IMR-90 (cell line): ENCODE results near the gene SLX9. TPM values are rescaled to one million over a fixed set of nuclear protein-coding genes. Genes with fewer than 3 reads are reported as not detected.

Source experiments
- ATAC-seq: fragments of 200-7000 bp; cut with Tn5 transposase; 2 replicates; pipeline ENCODE4 v1.9.1; 2020; ENCODE audit warnings: low read depth, mild to moderate bottlenecking, moderate library complexity
- BruUV-seq: library from RNA; stranded (reverse); fragments of 400-500 nt; replicated peaks from 2 replicates; lab custom pipeline; 2021; lab: Mats Ljungman, UMichigan
- CTCF ChIA-PET: fragments of 300-600 bp; formaldehyde crosslinking; extraction: SDS; loops from one replicate; lab custom pipeline; 2021; ENCODE audit warnings: antibody characterized with exemption; lab: Yijun Ruan, JAX
- POLR2A ChIA-PET: fragments of 300-600 bp; sonication (Branson Sonifier 250); formaldehyde crosslinking; loops from one replicate; lab custom pipeline; 2022; ENCODE audit warnings: antibody characterized with exemption; ENCODE audit not compliant: unreplicated experiment; lab: Charles Lee
- DNase-seq: peaks from one replicate; pipeline ENCODE4 v3.0.0; 2013
- H2AFZ ChIP-seq: replicated peaks from 2 replicates; pipeline ENCODE3; 2013; ENCODE audit warnings: low read length, mild to moderate bottlenecking; ENCODE audit not compliant: poor library complexity
- H2AK5ac ChIP-seq: 2 replicates; pipeline ENCODE4 v1.6.1; 2013; ENCODE audit warnings: low read depth, low read length, inconsistent platforms
- H2AK9ac ChIP-seq: replicated peaks from 2 replicates; pipeline ENCODE3; 2013; ENCODE audit warnings: mild to moderate bottlenecking, low read depth, low read length, moderate library complexity; ENCODE audit not compliant: poor library complexity
- H2BK120ac ChIP-seq: 2 replicates; pipeline ENCODE4 v1.6.1; 2013; ENCODE audit warnings: low read depth, low read length, inconsistent platforms
- H2BK15ac ChIP-seq: 3 replicates; pipeline ENCODE4 v1.6.1; 2013; ENCODE audit warnings: low read depth, low read length, inconsistent platforms
- H2BK20ac ChIP-seq: 2 replicates; pipeline ENCODE4 v1.6.1; 2013; ENCODE audit warnings: low read depth, mild to moderate bottlenecking, inconsistent platforms, low read length, moderate library complexity
- H2BK5ac ChIP-seq: 2 replicates; pipeline ENCODE4 v1.6.1; 2013; ENCODE audit warnings: mild to moderate bottlenecking, low read depth, low read length, inconsistent platforms; ENCODE audit not compliant: poor library complexity, severe bottlenecking
- H3K14ac ChIP-seq: replicated peaks from 2 replicates; pipeline ENCODE4 v1.6.1; 2013; ENCODE audit warnings: low read depth, low read length, inconsistent platforms
- H3K18ac ChIP-seq: 2 replicates; pipeline ENCODE4 v1.6.1; 2013; ENCODE audit warnings: low read depth, low read length, control low read depth
- H3K23ac ChIP-seq: 2 replicates; pipeline ENCODE4 v1.6.1; 2013; ENCODE audit warnings: low read depth, low read length, inconsistent platforms
- H3K27ac ChIP-seq: 2 replicates; pipeline ENCODE4 v1.5.1; 2013; ENCODE audit warnings: mild to moderate bottlenecking, control low read depth, low read length; ENCODE audit not compliant: insufficient read depth
- H3K27me3 ChIP-seq: 2 replicates; pipeline ENCODE4 v1.6.1; 2013; ENCODE audit warnings: low read length; ENCODE audit not compliant: control insufficient read depth, insufficient read depth
- H3K36me3 ChIP-seq: 2 replicates; pipeline ENCODE4 v1.6.1; 2013; ENCODE audit warnings: low read length, mixed read lengths; ENCODE audit not compliant: control insufficient read depth, insufficient read depth
- H3K4ac ChIP-seq: 2 replicates; pipeline ENCODE4 v1.6.1; 2013; ENCODE audit warnings: low read depth, low read length, inconsistent platforms
- H3K4me1 ChIP-seq: 2 replicates; pipeline ENCODE4 v1.6.1; 2013; ENCODE audit warnings: low read length, mixed read lengths; ENCODE audit not compliant: control insufficient read depth, insufficient read depth
- H3K4me2 ChIP-seq: 2 replicates; pipeline ENCODE4 v1.6.1; 2013; ENCODE audit warnings: low read depth, mild to moderate bottlenecking, control low read depth, low read length, moderate library complexity
- H3K4me3 ChIP-seq: 2 replicates; pipeline ENCODE4 v1.5.1; 2013; ENCODE audit warnings: low read depth, mild to moderate bottlenecking, control low read depth, low read length, moderate library complexity; ENCODE audit not compliant: insufficient read depth
- H3K56ac ChIP-seq: 2 replicates; pipeline ENCODE4 v1.6.1; 2013; ENCODE audit warnings: low read length, inconsistent platforms; ENCODE audit not compliant: insufficient read depth; ENCODE audit errors: extremely low read depth
- H3K79me1 ChIP-seq, 2 experiments: 2 replicates each; pipeline ENCODE4 v1.6.1; 2013; ENCODE audit warnings: low read length in 2 of 2, inconsistent platforms in 1 of 2, low read depth in 1 of 2
- H3K9ac ChIP-seq: 2 replicates; pipeline ENCODE4 v1.6.1; 2013; ENCODE audit warnings: low read depth, low read length, control low read depth
- H3K9me1 ChIP-seq: 2 replicates; pipeline ENCODE4 v1.6.1; 2013; ENCODE audit warnings: low read length, inconsistent platforms; ENCODE audit not compliant: insufficient read depth
- H3K9me3 ChIP-seq: 2 replicates; pipeline ENCODE4 v1.6.1; 2013; ENCODE audit warnings: low read length; ENCODE audit not compliant: control insufficient read depth, insufficient read depth
- H4K20me1 ChIP-seq: 2 replicates; pipeline ENCODE4 v1.6.1; 2013; ENCODE audit warnings: low read length, inconsistent platforms; ENCODE audit not compliant: insufficient read depth
- H4K5ac ChIP-seq: 2 replicates; pipeline ENCODE4 v1.6.1; 2013; ENCODE audit warnings: mild to moderate bottlenecking, low read depth, low read length, control low read depth
- H4K8ac ChIP-seq, 2 experiments: 2 replicates each; pipeline ENCODE4 v1.6.1; 2013; ENCODE audit warnings: low read depth in 2 of 2, low read length in 2 of 2, control low read depth in 1 of 2, inconsistent platforms in 1 of 2
- H4K91ac ChIP-seq: 2 replicates; pipeline ENCODE4 v1.6.1; 2013; ENCODE audit warnings: low read depth, low read length, inconsistent platforms; ENCODE audit not compliant: insufficient read depth
- BHLHE40 ChIP-seq: fragments of 150-350 bp; IDR thresholded peaks from 2 replicates; pipeline ENCODE4 v1.6.1; 2016; ENCODE audit warnings: mild to moderate bottlenecking, low read depth, low read length
- CHD1 ChIP-seq: IDR thresholded peaks from 2 replicates; pipeline ENCODE4 v1.6.1; 2012; ENCODE audit warnings: low read depth, low read length, improper control_type of control experiment
- CTCF ChIP-seq: conservative IDR thresholded peaks from 2 replicates; pipeline ENCODE4 v1.5.1; 2012; ENCODE audit warnings: mild to moderate bottlenecking, low read depth, low read length, improper control_type of control experiment
- ELK1 ChIP-seq: fragments of 150-350 bp; IDR thresholded peaks from 2 replicates; pipeline ENCODE4 v1.6.1; 2016; ENCODE audit warnings: low read depth, mild to moderate bottlenecking, low read length, moderate library complexity, borderline replicate concordance
- MAFK ChIP-seq: IDR thresholded peaks from 2 replicates; pipeline ENCODE4 v1.6.1; 2012; ENCODE audit warnings: low read depth, low read length, improper control_type of control experiment
- MXI1 ChIP-seq: IDR thresholded peaks from 2 replicates; pipeline ENCODE4 v1.6.1; 2012; ENCODE audit warnings: low read depth, mild to moderate bottlenecking, low read length, moderate library complexity, borderline replicate concordance
- NFE2L2 ChIP-seq: fragments of 150-350 bp; IDR thresholded peaks from 2 replicates; pipeline ENCODE4 v1.6.1; 2016; ENCODE audit warnings: low read depth, mild to moderate bottlenecking, low read length
- RAD21 ChIP-seq: IDR thresholded peaks from 2 replicates; pipeline ENCODE4 v1.6.1; 2012; ENCODE audit warnings: low read length, improper control_type of control experiment
- RCOR1 ChIP-seq: IDR thresholded peaks from 2 replicates; pipeline ENCODE4 v1.6.1; 2012; ENCODE audit warnings: mild to moderate bottlenecking, low read length, improper control_type of control experiment; ENCODE audit not compliant: insufficient replicate concordance
- SMC3 ChIP-seq: fragments of 150-350 bp; IDR thresholded peaks from 2 replicates; pipeline ENCODE4 v1.6.1; 2016; ENCODE audit warnings: low read depth, mild to moderate bottlenecking, antibody characterized with exemption, low read length, moderate library complexity
- WGBS, 2 experiments: methylation state at CpG; one replicate each; pipeline versions ENCODE4 v1.1.5 to v1.1.7; 2013; ENCODE audit warnings: missing lambda C conversion rate in 2 of 2; ENCODE audit not compliant: insufficient read length in 1 of 2; ENCODE audit errors: extremely low coverage in 2 of 2; 5-methylcytosine and 5-hydroxymethylcytosine counted together
- dilution Hi-C: fragments of 300-500 bp; cut with HindIII; formaldehyde crosslinking; loops from one replicate; pipeline ENCODE4 v1.14.3; 2018; ENCODE audit warnings: low sequenced_read_pairs; ENCODE audit not compliant: unreplicated experiment
- in situ Hi-C: fragments of 300-500 bp; cut with MboI; formaldehyde crosslinking; loops from 3 replicates; pipeline ENCODE4 v1.14.3; 2019; ENCODE audit warnings: low sequenced_read_pairs, inconsistent platforms, mixed read lengths
- intact Hi-C: fragments of 100-400 bp; cut with micrococcal nuclease; formaldehyde crosslinking; loops from 2 replicates; pipeline ENCODE4 v1.10.0; 2022
- polyA plus RNA-seq, 3 experiments: library from polyadenylated mRNA; depleted of rRNA; stranded (reverse); fragments of >200 nt; gene quantifications; 2 replicates each; pipeline ENCODE4 v1.2.3, GENCODE V29; 2012; ENCODE audit warnings: low replicate concordance in 1 of 3
- total RNA-seq: library from RNA; depleted of rRNA; stranded (reverse); fragments of >200 nt; gene quantifications from 2 replicates; pipeline ENCODE4 v1.2.3, GENCODE V29; 2012

Gene SLX9
- total and polyA plus RNA-seq, 2 of the 4 experiments (the other 2 are of a cell fraction) = 10.4 to 21.7 TPM

- intact Hi-C loops = loop anchor here (2.0 kb wide), 1 partner anchor 133 kb away; the partner anchor contains the start of gene UBE2G2
- Histone ChIP-seq H2BK5ac (no peak overlapping the region), H2AFZ (peak overlapping the region; percentile 19), H3K9me3 (peaks cover 7% of the 10 kb centered on the region), H3K36me3 (no peaks in the 10 kb centered on the region), H3K9ac (no peak overlapping the region), H3K27me3 (peaks cover 59% of the 10 kb centered on the region), H3K4me3 (no peak overlapping the region), H3K4ac (no peak overlapping the region), H2BK120ac (no peak overlapping the region), H3K4me2 (no peak overlapping the region), H3K18ac (no peak overlapping the region), H4K20me1 (peaks cover 32% of the 10 kb centered on the region; the same call in 1 of the 2 replicates), H4K91ac (no peak overlapping the region), H3K56ac (no peak overlapping the region), H3K27ac (no peak overlapping the region), H3K9me1 (peaks cover 2% of the 10 kb centered on the region; the same call in 1 of the 2 replicates), H3K23ac (no peak overlapping the region), H2AK5ac (no peak overlapping the region), H3K79me1 (peaks cover 0 to 3% of the 10 kb centered on the region in 2 experiments; a peak in 1 of 4 replicates), H2AK9ac (no peak overlapping the region), H3K14ac (no peak overlapping the region), H3K4me1 (peaks cover 16% of the 10 kb centered on the region), H2BK20ac (no peak overlapping the region), H4K8ac (no peak overlapping the region), H4K5ac (no peak overlapping the region), H2BK15ac (no peak overlapping the region)
- CTCF ChIA-PET = no interaction called here
- no peak for TF ChIP-seq CTCF
- TF ChIP-seq MAFK = no peak
- TF ChIP-seq MXI1 = no peak
- TF ChIP-seq BHLHE40 = no peak
- no peak for TF ChIP-seq CHD1
- no peak for TF ChIP-seq NFE2L2
- TF ChIP-seq RCOR1 = no peak
- no peak for TF ChIP-seq SMC3
- TF ChIP-seq RAD21 = no peak
- no peak for TF ChIP-seq ELK1
- dilution Hi-C loops = no loop called here
- BruUV-seq = no TSS peak
- no peak for ATAC-seq
- no peak for DNase-seq
- in situ Hi-C loops = loop anchor here (25.0 kb wide), 1 partner anchor 421 kb away; no protein-coding TSS in a partner anchor
- WGBS, 2 experiments = 68% methylated on average over 20 of the region's 25 CpGs; no CpG with 5 or more reads in 1 of the 2 experiments
- POLR2A ChIA-PET = no interaction called here
Measured at GRCh38 chr21:44933199-44933917, 6.5 kb upstream of the SLX9 start.
